HG03139 (cell line): ENCODE results near the gene TRIP4.
"Not testable (repeated sequence)": the region's sequence is repeated elsewhere in the genome, so short reads cannot be mapped to it uniquely, and the experiment has no call there.

Source experiments
- ATAC-seq: cut with Tn5 transposase; IDR thresholded peaks from one replicate; pipeline ENCODE4 v1.9.1; 2021; ENCODE audit not compliant: unreplicated experiment

The TRIP4 gene

GRCh38 chr15:64387562-64388168 is at the start of gene TRIP4:
Gene TRIP4, plus strand, starts transcription at chr15:64387836. Its CDS starts 28 bp downstream, at chr15:64387864.
- peak; percentile 97 for ATAC-seq

- no peak for ATAC-seq
These were observed 47.3 kb upstream of the TRIP4 start for GRCh38 chr15:64340355-64340754.

GRCh38 chr15:64341961-64342360 is 45.7 kb upstream of the TRIP4 start:
- ATAC-seq: no peak

DNA sequence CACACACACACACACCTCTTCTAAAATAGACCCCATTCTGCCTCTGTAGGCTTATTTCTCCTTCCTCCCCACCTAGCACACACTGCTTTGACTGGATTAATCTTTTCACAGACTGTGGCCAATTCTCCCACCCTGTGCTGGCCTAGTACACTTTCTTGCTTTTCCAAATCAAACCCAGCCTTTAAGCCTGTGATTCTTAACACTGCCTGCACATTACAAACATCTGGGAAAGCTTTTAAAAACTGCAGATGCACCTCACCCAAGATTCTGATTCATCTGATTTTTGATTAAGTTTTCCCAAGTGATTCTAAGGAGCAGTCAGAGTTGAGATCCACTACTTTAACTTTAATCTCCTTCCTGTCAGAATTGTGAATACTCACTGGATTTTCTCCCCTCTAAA is 44.4 kb upstream of the TRIP4 start:
- ATAC-seq: no peak

DNA sequence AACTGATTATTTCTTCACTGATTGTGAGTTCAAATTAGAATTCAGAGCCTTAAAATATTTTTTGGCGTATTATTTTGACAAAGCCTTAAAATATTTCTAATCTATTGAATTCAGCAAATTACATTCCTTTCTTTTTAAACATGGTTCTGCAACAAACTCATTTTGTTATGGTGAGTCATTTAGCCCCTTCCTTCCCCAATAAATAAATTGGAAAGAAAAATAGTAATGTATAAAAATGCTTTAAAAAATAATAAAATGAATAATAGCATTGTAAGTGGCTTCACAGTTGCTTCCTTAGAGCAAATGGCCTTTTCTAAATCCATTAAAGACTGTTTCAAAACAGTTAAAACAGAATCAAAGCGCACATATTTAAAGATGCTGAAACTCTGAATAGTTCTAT is 43.8 kb upstream of the TRIP4 start:
- no peak for ATAC-seq

- no peak for ATAC-seq
These were observed 42.9 kb upstream of the TRIP4 start for GRCh38 chr15:64344651-64345294.

- ATAC-seq: not testable (repeated sequence)
These were observed 41.4 kb upstream of the TRIP4 start for GRCh38 chr15:64346242-64346641.

GRCh38 chr15:64348455-64348854 is 39.2 kb upstream of the TRIP4 start:
- ATAC-seq: no peak

DNA sequence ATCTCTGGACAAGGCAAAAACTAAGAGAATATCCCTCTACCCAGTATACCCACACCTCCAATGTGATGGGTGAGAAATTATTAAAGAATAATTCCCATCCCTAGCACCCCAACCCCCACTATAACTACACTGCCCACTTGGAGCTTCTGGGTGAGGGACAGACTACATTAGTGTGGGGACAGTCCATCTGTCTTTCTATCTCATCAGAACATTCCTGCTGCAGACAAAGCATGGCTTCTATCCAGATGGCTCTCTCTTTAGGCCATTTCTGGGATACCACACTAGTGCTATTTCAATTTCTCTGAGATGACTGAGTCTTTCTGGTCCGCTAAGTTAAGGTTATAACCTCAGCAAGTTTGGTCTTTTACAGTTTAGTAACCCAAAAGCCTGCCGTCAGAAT is 38.3 kb upstream of the TRIP4 start:
- no peak for ATAC-seq

GRCh38 chr15:64351265-64351664 is 36.4 kb upstream of the TRIP4 start:
- ATAC-seq: no peak

DNA sequence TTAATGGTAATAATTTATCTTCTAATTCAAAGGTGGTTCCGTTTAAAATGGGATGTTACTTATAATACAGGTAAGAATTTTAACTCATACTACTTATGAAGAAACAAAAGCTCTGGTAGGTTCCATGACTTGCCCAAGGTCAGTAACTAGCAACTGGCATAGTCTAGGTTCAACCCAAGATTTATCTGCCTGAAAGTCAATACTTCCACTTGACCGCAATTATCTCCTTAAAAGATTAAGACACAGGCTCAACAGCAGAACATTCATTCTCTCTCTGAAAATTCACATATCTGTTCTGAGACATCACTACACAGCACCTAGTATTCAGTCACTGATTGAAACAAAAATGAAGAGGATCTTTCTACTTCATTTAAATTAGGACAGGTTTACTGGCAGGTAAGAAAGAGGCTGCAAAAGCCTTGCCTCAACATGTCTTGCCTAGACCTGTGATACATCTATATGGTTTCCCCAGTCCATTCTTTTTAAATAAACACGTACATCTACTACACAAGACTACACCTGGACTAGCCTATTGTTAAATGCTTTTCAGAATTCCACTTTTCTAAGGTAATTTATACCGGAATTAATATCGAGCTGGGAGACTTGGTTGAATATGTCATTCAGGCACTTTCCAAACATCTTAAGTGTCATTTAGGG is 32.8 kb upstream of the TRIP4 start:
- no peak for ATAC-seq

DNA sequence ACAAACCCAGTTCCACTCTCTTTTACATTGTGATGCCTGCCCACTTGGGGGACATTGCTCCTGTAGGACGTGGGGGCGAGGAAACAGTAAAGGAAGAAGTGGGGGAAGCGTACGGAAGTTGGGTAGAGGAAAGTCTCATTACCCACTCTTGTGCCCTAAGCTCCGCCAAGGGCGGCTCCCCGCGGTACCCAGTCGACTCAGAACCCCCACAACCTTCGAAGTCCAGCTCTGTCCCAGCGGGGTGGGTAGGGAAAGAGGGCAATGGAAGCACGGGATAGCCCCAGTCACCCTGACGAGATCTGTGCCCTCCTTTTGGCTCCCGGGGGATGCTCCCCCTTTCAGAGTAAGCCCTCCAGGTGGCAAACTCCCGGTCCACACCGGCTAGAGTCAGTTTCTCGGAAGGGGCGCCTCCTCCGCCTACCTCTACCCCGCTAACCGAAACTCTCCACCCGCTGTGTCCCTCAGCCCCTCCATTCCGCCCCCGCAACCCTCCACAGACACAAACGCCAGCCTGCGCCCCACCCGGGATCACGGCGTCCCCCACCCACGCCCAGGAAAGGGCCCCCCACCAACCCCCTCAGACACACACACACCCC is 32.2 kb upstream of the TRIP4 start:
- ATAC-seq: no peak

GRCh38 chr15:64355944-64356709 is 31.5 kb upstream of the TRIP4 start, which contains the start of gene CSNK1G1:
Gene CSNK1G1, minus strand, starts transcription at chr15:64356173. Its CDS starts 55,674 bp downstream, at chr15:64300499.
- peak; percentile 98 for ATAC-seq

GRCh38 chr15:64356710-64357040 is 31.0 kb upstream of the TRIP4 start:
- ATAC-seq: no peak

DNA sequence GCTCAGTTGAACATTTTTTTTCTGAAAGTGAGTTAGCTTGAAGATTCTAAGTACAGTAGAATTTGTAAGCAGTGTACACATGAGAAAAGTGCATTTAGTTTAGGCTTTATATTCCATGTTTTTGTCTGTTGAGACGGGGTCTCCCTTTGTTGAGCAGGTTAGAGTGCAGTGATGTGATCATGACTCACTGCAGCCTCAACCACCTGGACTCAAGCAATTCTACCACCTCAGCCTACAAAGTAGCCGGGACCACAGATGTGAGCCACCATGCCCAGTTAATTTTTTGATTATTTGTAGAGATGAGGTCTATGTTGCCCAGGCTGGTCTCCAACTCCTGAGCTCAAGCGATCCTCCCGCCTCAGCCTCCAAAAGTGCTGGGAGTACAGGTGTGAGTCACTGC is 26.4 kb upstream of the TRIP4 start:
- ATAC-seq: no peak

DNA sequence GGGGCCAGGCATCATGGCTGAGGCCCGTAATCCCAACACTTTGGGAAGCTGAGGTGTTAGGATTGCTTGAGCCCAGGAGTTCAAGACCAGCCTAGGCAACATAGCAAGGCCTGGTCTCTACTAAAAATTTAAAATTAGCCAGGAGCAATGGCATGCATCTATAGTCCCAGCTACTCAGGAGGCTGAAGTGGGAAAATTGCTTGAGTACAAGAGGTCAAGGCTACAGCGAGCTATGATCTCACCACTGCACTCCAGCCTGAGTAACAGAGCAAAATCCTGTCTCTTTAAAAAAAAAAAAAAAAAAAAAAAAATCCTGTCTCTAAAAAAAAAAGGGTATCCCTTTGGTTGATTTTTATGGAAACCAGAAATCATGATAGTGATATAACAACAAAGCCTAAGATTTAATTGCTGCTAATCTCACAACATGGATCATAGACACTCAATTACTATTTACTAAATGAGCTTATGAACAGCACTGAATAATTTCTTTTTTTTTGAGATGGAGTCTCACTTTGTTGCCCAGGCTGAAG is 18.5 kb upstream of the TRIP4 start:
- ATAC-seq: no peak

DNA sequence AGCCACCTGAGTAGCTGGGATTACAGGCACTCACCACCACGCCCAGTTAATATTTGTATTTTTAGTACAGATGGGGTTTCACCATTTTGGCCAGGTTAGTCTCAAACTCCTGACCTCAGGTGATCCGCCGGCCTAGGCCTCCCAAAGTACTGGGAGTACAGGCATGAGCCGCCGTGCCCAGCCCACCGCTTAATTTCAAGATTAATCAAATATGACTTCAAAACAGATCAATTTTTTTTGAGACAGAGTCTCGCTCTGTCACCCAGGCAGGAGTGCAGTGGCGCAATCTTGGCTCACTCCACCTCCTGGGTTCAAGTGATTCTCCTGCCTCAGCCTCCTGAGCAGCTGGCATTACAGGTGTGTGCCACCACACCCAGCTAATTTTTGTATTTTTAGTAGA is 16.3 kb upstream of the TRIP4 start:
- ATAC-seq: not testable (repeated sequence)

GRCh38 chr15:64373360-64373759 is 14.3 kb upstream of the TRIP4 start:
- ATAC-seq: no peak

DNA sequence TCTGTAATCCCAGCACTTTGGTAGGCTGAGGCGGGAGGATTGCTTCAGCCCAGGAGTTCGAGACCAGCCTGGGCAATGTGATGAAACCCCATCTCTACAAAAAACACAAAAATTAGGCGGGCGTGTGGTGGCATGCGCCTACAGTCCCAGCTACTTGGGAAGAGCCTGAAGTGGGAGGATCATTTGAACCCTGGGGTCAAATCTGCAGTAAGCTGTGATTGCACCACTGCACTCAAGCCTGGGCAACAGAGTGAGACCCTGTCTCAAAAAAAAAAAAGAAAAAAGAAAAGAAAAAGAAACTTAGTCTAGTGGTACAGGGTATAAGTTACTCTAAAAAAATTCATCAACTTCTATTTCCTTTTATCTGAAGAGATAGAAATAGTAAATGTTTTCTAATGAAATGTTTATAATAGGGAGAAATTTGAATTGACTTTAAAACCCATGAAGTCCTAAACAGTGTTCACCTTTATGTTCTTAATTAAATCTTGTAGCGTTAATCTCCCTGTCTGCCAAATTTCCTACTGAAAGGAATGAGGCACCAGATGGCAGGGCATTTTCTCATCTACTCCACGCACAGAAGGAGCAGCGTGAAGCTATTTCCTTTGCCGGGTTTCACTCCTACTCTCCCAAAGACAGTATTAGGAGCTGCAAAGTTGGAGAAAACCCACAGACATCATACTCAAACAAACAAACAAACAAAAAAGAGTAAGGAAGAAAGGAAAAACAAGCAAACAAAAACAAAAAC is 8.2 kb upstream of the TRIP4 start:
- no peak for ATAC-seq

GRCh38 chr15:64380130-64380870 is 7.3 kb upstream of the TRIP4 start:
- ATAC-seq: not testable (repeated sequence)
